Liver (tissue), 9 donors: Measurements from ENCODE around the gene MUC13. TPM values are rescaled to one million over a fixed set of nuclear protein-coding genes. Genes with fewer than 3 reads are reported as not detected.

ENCODE experiments used
- DNase-seq: peaks from one replicate; pipeline ENCODE4 v3.0.0-alpha.2; 2017; ENCODE audit warnings: low spot score
- H3K27ac ChIP-seq, 2 donors: one replicate each; pipeline ENCODE4 v1.7.0; 2013; ENCODE audit warnings: inconsistent platforms in 2 of 2, low read length in 2 of 2, control low read depth in 1 of 2, low read depth in 1 of 2, mild to moderate bottlenecking in 1 of 2
- H3K27me3 ChIP-seq, 4 donors: one replicate each; pipeline versions ENCODE4 v1.6.1 to v1.7.0; 2013; ENCODE audit warnings: low read length in 3 of 4, inconsistent platforms in 1 of 4, mild to moderate bottlenecking in 1 of 4, moderate library complexity in 1 of 4; ENCODE audit not compliant: control insufficient read depth in 4 of 4, insufficient read depth in 4 of 4
- H3K36me3 ChIP-seq, 4 donors: one replicate each; pipeline versions ENCODE4 v1.6.1 to v1.7.0; 2013; ENCODE audit warnings: low read length in 3 of 4, mild to moderate bottlenecking in 3 of 4, low read depth in 1 of 4, moderate library complexity in 1 of 4; ENCODE audit not compliant: control insufficient read depth in 4 of 4, insufficient read depth in 3 of 4
- H3K4me1 ChIP-seq, 4 donors: one replicate each; pipeline versions ENCODE4 v1.6.1 to v1.7.0; 2013; ENCODE audit warnings: low read length in 3 of 4, mild to moderate bottlenecking in 3 of 4, moderate library complexity in 1 of 4; ENCODE audit not compliant: control insufficient read depth in 4 of 4, insufficient read depth in 4 of 4
- H3K4me3 ChIP-seq, 3 donors: one replicate each; pipeline versions ENCODE4 v1.6.1 to v1.7.0; 2013; ENCODE audit warnings: low read length in 3 of 3, control low read depth in 1 of 3, low read depth in 1 of 3, mild to moderate bottlenecking in 1 of 3
- H3K9ac ChIP-seq, 2 donors: one replicate each; pipeline ENCODE4 v1.7.0; 2013; ENCODE audit warnings: low read length in 2 of 2, mild to moderate bottlenecking in 2 of 2, moderate library complexity in 2 of 2, control low read depth in 1 of 2, low read depth in 1 of 2
- H3K9me3 ChIP-seq, 4 donors: one replicate each; pipeline versions ENCODE4 v1.6.1 to v1.7.0; 2013; ENCODE audit warnings: low read length in 3 of 4; ENCODE audit not compliant: control insufficient read depth in 4 of 4
- ATF3 ChIP-seq: IDR thresholded peaks from 2 replicates; pipeline ENCODE4 v1.6.1; 2016; ENCODE audit warnings: antibody characterized with exemption
- CTCF ChIP-seq: fragments of 150-350 bp; IDR thresholded peaks from 2 replicates; pipeline ENCODE4 v1.5.1; 2017; ENCODE audit warnings: improper control_type of control experiment, low read depth, low read length; ENCODE audit not compliant: missing input control
- EGR1 ChIP-seq, 2 donors: IDR thresholded peaks; 2 replicates each; pipeline ENCODE4 v1.6.1; 2016 to 2018; ENCODE audit warnings: antibody characterized with exemption in 2 of 2, low read depth in 2 of 2
- FOXA1 ChIP-seq: IDR thresholded peaks from 2 replicates; pipeline ENCODE4 v1.6.1; 2016; ENCODE audit warnings: antibody characterized with exemption
- GABPA ChIP-seq, 2 donors: IDR thresholded peaks in 1 of 2; conservative IDR thresholded peaks in 1 of 2; 2 replicates each; pipeline ENCODE4 v1.6.1; 2016; ENCODE audit warnings: antibody characterized with exemption in 2 of 2, mild to moderate bottlenecking in 1 of 2, moderate library complexity in 1 of 2
- HNF4G ChIP-seq: IDR thresholded peaks from 2 replicates; pipeline ENCODE4 v1.6.1; 2016; ENCODE audit warnings: antibody characterized with exemption
- JUND ChIP-seq, 2 donors: IDR thresholded peaks; 2 replicates each; pipeline ENCODE4 v1.6.1; 2016; ENCODE audit warnings: antibody characterized with exemption in 2 of 2
- MAX ChIP-seq: IDR thresholded peaks from 2 replicates; pipeline ENCODE4 v1.6.1; 2016; ENCODE audit warnings: antibody characterized with exemption
- RAD21 ChIP-seq, 2 donors: IDR thresholded peaks; 2 replicates each; pipeline ENCODE4 v1.6.1; 2016; ENCODE audit warnings: antibody characterized with exemption in 2 of 2, mild to moderate bottlenecking in 2 of 2
- REST ChIP-seq: IDR thresholded peaks from 2 replicates; pipeline ENCODE4 v1.6.1; 2016; ENCODE audit warnings: antibody characterized with exemption, mild to moderate bottlenecking
- RXRA ChIP-seq, 2 donors: IDR thresholded peaks; 2 replicates each; pipeline ENCODE4 v1.6.1; 2017 to 2018; ENCODE audit warnings: antibody characterized with exemption in 2 of 2, mild to moderate bottlenecking in 1 of 2
- SP1 ChIP-seq: IDR thresholded peaks from 2 replicates; pipeline ENCODE4 v1.6.1; 2018; ENCODE audit warnings: antibody characterized with exemption, mild to moderate bottlenecking
- TAF1 ChIP-seq: conservative IDR thresholded peaks from 2 replicates; pipeline ENCODE4 v1.6.1; 2016; ENCODE audit warnings: antibody characterized with exemption, mild to moderate bottlenecking
- YY1 ChIP-seq: IDR thresholded peaks from 2 replicates; pipeline ENCODE4 v1.6.1; 2016; ENCODE audit warnings: antibody characterized with exemption, mild to moderate bottlenecking
- ZBTB33 ChIP-seq: IDR thresholded peaks from 2 replicates; pipeline ENCODE4 v1.6.1; 2016; ENCODE audit warnings: antibody characterized with exemption
- WGBS: extraction: QIAGEN DNeasy Blood & Tissue Kit; methylation state at CpG from one replicate; pipeline ENCODE4 v1.1.7; 2013; 5-methylcytosine and 5-hydroxymethylcytosine counted together
- polyA plus RNA-seq, 2 donors: library from polyadenylated mRNA; stranded (reverse) in 1 of 2; unstranded in 1 of 2; fragments of 200-250 nt in 1 of 2; fragments of >200 nt in 1 of 2; fragmentation: Nextera tagmentation in 1 of 2; extraction: Ambion mirVana in 1 of 2; gene quantifications; one replicate each; pipeline versions ENCODE4 v1.2.1 to v1.2.3, GENCODE V29; 2013 to 2015
- total RNA-seq, 2 donors: library from RNA; depleted of rRNA; stranded (reverse); fragments of >200 nt; gene quantifications; one replicate each; pipeline ENCODE4 v1.2.3, GENCODE V29; 2014
- donor health status: healthy.
- donor health status: healthy.
- donor health status: healthy.
- donor health status: healthy.
- donor health status: healthy.

The MUC13 gene
- total and polyA plus RNA-seq, 4 donors = under 0.01 to 0.45 TPM; not detected in 2

- TF ChIP-seq FOXA1 = no peak
These were observed 67.0 kb downstream of the MUC13 start (continued) for GRCh38 chr3:124867511-124867910.

GRCh38 chr3:124862006-124862405 lies 72.5 kb downstream of the MUC13 start:
- H3K27ac ChIP-seq = no peak overlapping the region
- H3K36me3 ChIP-seq = peaks cover 0 to 10% (median under 1%) of the 10 kb centered on the region in 4 donors
- no peaks in the 10 kb centered on the region for H3K27me3 ChIP-seq
- no peak for TF ChIP-seq EGR1 (IDR thresholded peaks at IDR 0.05; ENCODE audit: low read depth in 2 of 2)
- TF ChIP-seq CTCF = no peak
- no peak for TF ChIP-seq ZBTB33
- TF ChIP-seq RAD21 (IDR thresholded peaks at IDR 0.05) = no peak
- no peak for TF ChIP-seq ATF3
- no peak for TF ChIP-seq REST
- no peak for TF ChIP-seq FOXA1
- TF ChIP-seq MAX = no peak
- TF ChIP-seq RXRA (IDR thresholded peaks at IDR 0.05) = no peak
- no peak for TF ChIP-seq SP1
- no peak for TF ChIP-seq TAF1
- TF ChIP-seq JUND (IDR thresholded peaks at IDR 0.05) = no peak
- no peak for TF ChIP-seq HNF4G
- no peak for TF ChIP-seq GABPA (IDR thresholded peaks at IDR 0.05 in 1 of 2, conservative IDR thresholded peaks at IDR 0.05 in 1 of 2)
- no peak for TF ChIP-seq YY1
- no peaks in the 10 kb centered on the region for H3K9me3 ChIP-seq
- no peak overlapping the region for H3K9ac ChIP-seq
- no peak overlapping the region for H3K4me3 ChIP-seq
- H3K4me1 ChIP-seq = peaks cover 2 to 17% (median 7%) of the 10 kb centered on the region in 4 donors
- no peak for DNase-seq
- 89% methylated on average over 2 of the region's 2 CpGs for WGBS
